GM18951 (cell line): ENCODE measurements around the gene ASIC2.

Experiments used
- POLR2A ChIP-seq: IDR thresholded peaks from 4 replicates; pipeline ENCODE4 v1.6.1; 2011; ENCODE audit warnings: mild to moderate bottlenecking; ENCODE audit not compliant: insufficient read length, insufficient read depth; ENCODE audit errors: extremely low read depth
- in situ Hi-C: fragments of 300-500 bp; cut with MboI; formaldehyde crosslinking; loops from one replicate; pipeline ENCODE4 v1.12.0; 2022; ENCODE audit warnings: low sequenced_read_pairs, mixed read lengths, inconsistent platforms; ENCODE audit not compliant: unreplicated experiment

ASIC2 gene

GRCh38 chr17:33200587-33200986, 92.5 kb downstream of the ASIC2 start:
- in situ Hi-C loops, result no loop called here
- no peak for TF ChIP-seq POLR2A

DNA sequence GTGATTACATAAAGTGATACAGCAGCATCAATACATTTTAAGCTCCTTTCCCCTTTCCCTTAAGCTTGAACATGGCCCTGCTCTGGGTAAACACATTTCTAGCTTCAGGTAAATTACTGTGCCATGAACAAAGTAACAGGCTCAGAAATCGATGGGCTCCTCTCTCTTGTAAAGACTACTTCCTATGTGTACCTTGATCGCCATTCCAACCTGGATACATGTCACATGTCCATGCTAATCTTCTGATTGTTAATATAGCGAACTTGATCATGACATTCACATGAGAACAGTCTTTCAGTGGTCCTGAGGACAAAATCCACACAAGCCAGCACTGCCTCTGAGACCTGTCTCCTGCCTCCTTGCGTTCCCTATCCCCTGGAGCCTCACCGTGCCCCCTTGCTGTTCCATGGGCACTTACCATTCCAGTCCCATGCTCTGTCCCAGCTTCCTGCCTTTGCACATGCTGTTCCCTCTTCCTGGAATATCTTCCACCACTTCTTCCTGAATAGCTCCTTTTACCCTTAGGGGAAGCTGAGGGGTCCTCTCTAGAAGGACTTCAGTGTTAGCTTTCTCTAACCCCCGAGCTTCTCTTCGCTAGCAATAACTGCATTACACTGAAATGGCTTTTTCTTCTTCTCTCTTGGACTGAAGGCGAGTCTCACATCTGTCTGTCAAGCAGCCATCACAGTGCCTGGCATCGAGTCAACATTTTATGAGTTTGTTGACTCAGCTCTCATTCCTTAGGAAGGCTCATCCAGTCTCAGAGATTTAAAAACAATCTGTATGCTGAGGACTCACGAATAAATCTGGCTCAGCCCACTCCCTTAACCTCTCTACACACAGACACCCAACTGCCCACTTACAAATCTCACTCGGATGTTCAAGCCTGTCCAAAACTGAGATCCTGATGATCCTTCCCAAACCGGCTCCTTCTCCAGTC, 93.3 kb downstream of the ASIC2 start:
- in situ Hi-C loops, result no loop called here
- TF ChIP-seq POLR2A, result no peak

DNA sequence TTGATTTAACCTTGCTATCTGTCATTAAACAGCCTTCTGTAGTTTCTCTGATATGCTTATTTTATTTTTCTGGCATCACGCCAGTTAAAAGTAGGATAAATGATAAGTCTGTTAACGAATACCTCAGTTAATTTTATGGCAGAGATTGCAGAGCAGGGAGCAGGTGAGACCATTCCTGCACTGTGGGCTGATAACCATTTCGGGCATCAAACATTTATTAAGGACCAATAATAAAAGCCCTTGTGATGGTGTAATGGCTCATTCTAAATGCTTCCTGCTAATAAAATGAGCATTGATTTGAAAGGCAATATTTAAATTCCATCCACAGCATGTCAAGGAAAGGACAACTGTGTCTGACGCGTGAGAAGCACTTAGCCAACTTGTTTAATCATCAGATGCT, 94.1 kb downstream of the ASIC2 start:
- TF ChIP-seq POLR2A, result no peak
- in situ Hi-C loops, result no loop called here

DNA sequence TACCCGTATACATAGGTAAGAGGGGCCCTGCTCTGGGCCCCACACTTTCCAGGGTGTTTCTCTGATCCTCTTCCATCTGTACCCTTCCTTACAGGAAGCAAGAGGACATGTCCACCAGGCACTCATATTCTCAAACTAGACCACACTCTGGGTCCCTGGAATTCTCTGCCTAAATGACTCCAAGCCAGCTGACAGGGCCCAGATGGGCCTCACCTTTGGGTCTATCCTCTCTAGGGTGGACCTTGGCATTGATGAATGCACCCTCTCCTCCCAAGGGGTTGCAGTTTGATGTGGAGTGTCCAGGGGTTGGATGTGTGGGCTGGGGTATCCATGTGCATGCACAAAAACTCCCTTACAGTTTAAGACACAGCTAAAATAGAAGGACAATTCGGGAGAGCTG, 95.8 kb downstream of the ASIC2 start:
- in situ Hi-C loops, result no loop called here
- no peak for TF ChIP-seq POLR2A

GRCh38 chr17:33196883-33197282, 96.2 kb downstream of the ASIC2 start:
- TF ChIP-seq POLR2A, result no peak
- in situ Hi-C loops, result no loop called here

- in situ Hi-C loops, result no loop called here
- TF ChIP-seq POLR2A, result no peak
Observed at GRCh38 chr17:33192951-33193911, 99.9 kb downstream of the ASIC2 start.

- TF ChIP-seq POLR2A, result no peak
- in situ Hi-C loops, result no loop called here
Observed at GRCh38 chr17:33183487-33184026, 109.5 kb downstream of the ASIC2 start.

- in situ Hi-C loops, result no loop called here
- no peak for TF ChIP-seq POLR2A
Observed at GRCh38 chr17:33179151-33179550, 113.9 kb downstream of the ASIC2 start.

DNA sequence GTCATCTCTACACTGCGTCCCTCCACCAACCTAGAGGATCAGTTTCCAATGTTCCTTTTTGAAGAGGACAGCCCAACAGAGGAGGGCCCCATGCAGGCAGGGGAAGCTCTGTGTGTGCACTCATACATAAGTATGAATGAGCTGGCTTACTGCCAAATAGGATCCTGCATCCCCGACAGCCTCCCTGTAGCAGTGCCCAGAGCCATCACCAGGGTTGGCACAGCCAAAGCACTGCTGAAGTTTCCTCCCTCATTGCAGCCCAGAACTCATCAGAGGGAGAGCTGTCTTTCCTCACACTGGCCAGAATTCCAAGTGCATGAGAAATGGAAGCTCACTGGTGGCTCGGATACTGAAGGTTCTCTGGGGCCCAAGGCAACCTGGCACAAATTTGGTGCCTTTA, 114.4 kb downstream of the ASIC2 start:
- no peak for TF ChIP-seq POLR2A
- in situ Hi-C loops, result no loop called here

- in situ Hi-C loops, result no loop called here
- no peak for TF ChIP-seq POLR2A
Observed at GRCh38 chr17:33175562-33175961, 117.5 kb downstream of the ASIC2 start.

GRCh38 chr17:33171931-33172330, 121.2 kb downstream of the ASIC2 start:
- TF ChIP-seq POLR2A, result no peak
- in situ Hi-C loops, result no loop called here

DNA sequence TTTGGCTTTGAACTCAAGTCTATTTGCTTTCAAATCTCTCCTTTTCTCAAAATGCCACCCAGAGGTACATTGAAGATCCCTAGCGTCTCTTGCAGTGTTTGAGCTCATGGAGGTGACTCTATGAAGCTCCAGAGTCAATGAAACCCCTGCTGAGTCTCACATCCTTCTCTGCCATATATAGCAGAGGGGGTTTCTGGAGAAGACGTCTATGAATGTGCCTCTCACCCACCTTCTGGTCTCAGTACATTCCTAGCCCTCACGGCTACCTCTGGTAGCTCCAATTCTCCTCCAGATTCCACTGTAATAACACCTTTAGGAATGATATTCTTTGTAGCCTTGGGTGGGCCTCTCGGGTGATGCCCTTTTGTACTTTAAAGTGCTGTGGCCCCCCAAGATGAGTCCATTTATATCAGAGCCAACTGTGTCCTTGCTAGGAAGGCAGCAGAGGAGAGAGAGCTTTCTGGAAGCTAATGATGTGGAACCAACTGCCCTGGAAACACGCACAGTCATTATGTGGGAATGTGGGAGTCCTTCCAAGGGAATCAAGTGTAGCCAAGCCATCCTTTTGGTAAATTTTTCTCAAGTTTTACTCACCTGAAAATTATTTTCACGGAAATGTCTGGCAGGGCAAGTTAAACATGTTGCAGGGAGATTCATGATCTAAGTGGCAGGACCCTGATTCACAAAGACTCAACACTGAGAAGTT, 123.4 kb downstream of the ASIC2 start:
- in situ Hi-C loops, result no loop called here

More for the DNA sequence above, 123.4 kb downstream of the ASIC2 start:
- no peak for TF ChIP-seq POLR2A
